ENCODE results near the gene FAM117B.
"Not testable (repeated sequence)": the region's sequence is repeated elsewhere in the genome, so short reads cannot be mapped to it uniquely, and the experiment has no call there.

Gene FAM117B

GRCh38 chr2:202703091-202703490 is 68.3 kb downstream of the FAM117B start:
- no peak for DNase-seq (ENCODE audit: low spot score)

GRCh38 chr2:202704248-202704647 is 69.5 kb downstream of the FAM117B start:
- DNase-seq (ENCODE audit: low spot score): no peak

- no peak for DNase-seq (ENCODE audit: low spot score)
Measured at GRCh38 chr2:202705446-202706020, 70.8 kb downstream of the FAM117B start.

- DNase-seq (ENCODE audit: low spot score): not testable (repeated sequence)
Measured at GRCh38 chr2:202714971-202715935, 80.5 kb downstream of the FAM117B start.

GRCh38 chr2:202716114-202716718 is 81.4 kb downstream of the FAM117B start:
- no peak for DNase-seq (ENCODE audit: low spot score)

- DNase-seq (ENCODE audit: low spot score): no peak
Measured at GRCh38 chr2:202716953-202717597, 82.3 kb downstream of the FAM117B start.

GRCh38 chr2:202717598-202718310 is 83.0 kb downstream of the FAM117B start:
- no peak for DNase-seq (ENCODE audit: low spot score)

- no peak for DNase-seq (ENCODE audit: low spot score)
Measured at GRCh38 chr2:202718614-202719013, 83.8 kb downstream of the FAM117B start.

GRCh38 chr2:202720226-202720625 is 85.5 kb downstream of the FAM117B start:
- DNase-seq (ENCODE audit: low spot score): no peak

- no peak for DNase-seq (ENCODE audit: low spot score)
Measured at GRCh38 chr2:202721621-202722020, 86.9 kb downstream of the FAM117B start.

GRCh38 chr2:202723746-202724145 is 89.0 kb downstream of the FAM117B start:
- DNase-seq (ENCODE audit: low spot score): no peak

GRCh38 chr2:202726070-202726469 is 91.3 kb downstream of the FAM117B start:
- no peak for DNase-seq (ENCODE audit: low spot score)

- peak; percentile 8 for DNase-seq (ENCODE audit: low spot score)
Measured at GRCh38 chr2:202736826-202737225, 102.1 kb downstream of the FAM117B start.

GRCh38 chr2:202743613-202744012 is 108.8 kb downstream of the FAM117B start:
- DNase-seq (ENCODE audit: low spot score): no peak

- no peak for DNase-seq (ENCODE audit: low spot score)
Measured at GRCh38 chr2:202749477-202749876, 114.7 kb downstream of the FAM117B start.

GRCh38 chr2:202750763-202751427 is 116.1 kb downstream of the FAM117B start:
- DNase-seq (ENCODE audit: low spot score): no peak

GRCh38 chr2:202752071-202752470 is 117.3 kb downstream of the FAM117B start:
- peak; percentile 24 for DNase-seq (ENCODE audit: low spot score)

GRCh38 chr2:202754936-202755335 is 120.2 kb downstream of the FAM117B start:
- DNase-seq (ENCODE audit: low spot score): no peak

- no peak for DNase-seq (ENCODE audit: low spot score)
Measured at GRCh38 chr2:202756598-202756997, 121.8 kb downstream of the FAM117B start.

- DNase-seq (ENCODE audit: low spot score): no peak
Measured at GRCh38 chr2:202757339-202757738, 122.6 kb downstream of the FAM117B start.

- DNase-seq (ENCODE audit: low spot score): no peak
Measured at GRCh38 chr2:202758128-202758527, 123.4 kb downstream of the FAM117B start.
